Breast epithelium (tissue), 3 donors: ENCODE data around the gene MEMO1.

Experiments used
- POLR2A ChIP-seq: fragments of 450-650 bp; IDR thresholded peaks from one replicate; pipeline ENCODE4 v1.6.1; 2016; ENCODE audit warnings: antibody characterized with exemption, mild to moderate bottlenecking, moderate library complexity
- POLR2AphosphoS5 ChIP-seq, 3 donors: sonication (generic); formaldehyde crosslinking; IDR thresholded peaks; one replicate each; pipeline ENCODE4 v1.6.1; 2017; ENCODE audit warnings: antibody characterized with exemption in 3 of 3
- TF ChIP-seq, protein P1 (sequence below), 3 donors: fragments of 450-650 bp; IDR thresholded peaks; one replicate each; pipeline ENCODE4 v1.5.1; 2016 to 2017; ENCODE audit warnings: antibody characterized with exemption in 3 of 3, mild to moderate bottlenecking in 3 of 3, moderate library complexity in 3 of 3

DNA sequence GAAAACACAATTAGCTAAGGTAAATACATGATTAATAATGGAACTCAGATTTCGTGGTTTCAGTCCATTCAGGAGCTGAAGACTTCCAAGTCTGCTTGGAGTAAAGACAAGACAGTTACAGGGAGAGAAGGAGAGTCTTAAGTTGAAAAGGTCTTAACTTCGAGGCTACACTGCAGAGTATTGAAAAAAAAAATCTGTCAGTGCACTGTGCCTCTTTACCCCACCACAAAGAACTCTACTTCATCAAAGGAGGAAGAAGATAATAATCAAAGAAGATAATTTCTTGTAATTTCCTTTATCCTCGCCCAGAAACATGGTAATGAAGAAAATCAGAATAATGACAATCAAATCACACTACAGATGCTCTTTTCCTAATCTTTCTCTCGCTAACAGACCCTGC is 75.4 kb downstream of the MEMO1 start:
- TF ChIP-seq, protein P1, sequence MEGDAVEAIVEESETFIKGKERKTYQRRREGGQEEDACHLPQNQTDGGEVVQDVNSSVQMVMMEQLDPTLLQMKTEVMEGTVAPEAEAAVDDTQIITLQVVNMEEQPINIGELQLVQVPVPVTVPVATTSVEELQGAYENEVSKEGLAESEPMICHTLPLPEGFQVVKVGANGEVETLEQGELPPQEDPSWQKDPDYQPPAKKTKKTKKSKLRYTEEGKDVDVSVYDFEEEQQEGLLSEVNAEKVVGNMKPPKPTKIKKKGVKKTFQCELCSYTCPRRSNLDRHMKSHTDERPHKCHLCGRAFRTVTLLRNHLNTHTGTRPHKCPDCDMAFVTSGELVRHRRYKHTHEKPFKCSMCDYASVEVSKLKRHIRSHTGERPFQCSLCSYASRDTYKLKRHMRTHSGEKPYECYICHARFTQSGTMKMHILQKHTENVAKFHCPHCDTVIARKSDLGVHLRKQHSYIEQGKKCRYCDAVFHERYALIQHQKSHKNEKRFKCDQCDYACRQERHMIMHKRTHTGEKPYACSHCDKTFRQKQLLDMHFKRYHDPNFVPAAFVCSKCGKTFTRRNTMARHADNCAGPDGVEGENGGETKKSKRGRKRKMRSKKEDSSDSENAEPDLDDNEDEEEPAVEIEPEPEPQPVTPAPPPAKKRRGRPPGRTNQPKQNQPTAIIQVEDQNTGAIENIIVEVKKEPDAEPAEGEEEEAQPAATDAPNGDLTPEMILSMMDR (IDR thresholded peaks at IDR 0.05), result no peak
- TF ChIP-seq POLR2AphosphoS5 (IDR thresholded peaks at IDR 0.05), result no peak
- no peak for TF ChIP-seq POLR2A
